Endothelial cell of umbilical vein (primary cell): ENCODE measurements around the gene MFGE8. TPM values are rescaled to one million over a fixed set of nuclear protein-coding genes. Genes with fewer than 3 reads are reported as not detected.

Experiments
- BruUV-seq: library from RNA; stranded (reverse); fragments of 400-500 nt; replicated peaks from 2 replicates; lab custom pipeline; 2021; lab: Mats Ljungman, UMichigan
- CTCF ChIA-PET: fragments of 300-600, 350-600 bp; sonication (Branson Sonifier 250); formaldehyde crosslinking; loops from one replicate; lab custom pipeline; 2021; ENCODE audit warnings: antibody characterized with exemption, inconsistent platforms; lab: Charles Lee
- POLR2A ChIA-PET: fragments of 300-600, 350-600 bp; sonication (Branson Sonifier 250); formaldehyde crosslinking; loops from one replicate; lab custom pipeline; 2021; ENCODE audit warnings: antibody characterized with exemption, inconsistent platforms; lab: Charles Lee
- DNase-seq: peaks from one replicate; pipeline ENCODE4 v3.0.0-alpha.2; 2011; ENCODE audit warnings: low read depth, low spot score
- FAIRE-seq: peaks from 2 replicates; lab custom pipeline; 2011; peaks lifted over from hg19 to GRCh38; lab: Jason Lieb, UNC
- H2AFZ ChIP-seq: 2 replicates; pipeline ENCODE4 v1.6.0; 2012; ENCODE audit warnings: low read depth, low read length, control low read depth, inconsistent platforms
- H3K27ac ChIP-seq: 2 replicates; pipeline ENCODE4 v1.5.1; 2011; ENCODE audit warnings: low read depth, mild to moderate bottlenecking, control low read depth, low read length, moderate library complexity; ENCODE audit not compliant: insufficient read depth
- H3K27me3 ChIP-seq, 2 experiments: 2 replicates each; pipeline versions ENCODE4 v1.6.0 to v1.6.1; 2011; ENCODE audit warnings: low read length in 2 of 2, mixed read lengths in 1 of 2; ENCODE audit not compliant: control insufficient read depth in 2 of 2, insufficient read depth in 2 of 2
- H3K36me3 ChIP-seq, 2 experiments: 2 replicates in 1 of 2; 3 replicates in 1 of 2; pipeline ENCODE4 v1.5.1; 2011; ENCODE audit warnings: low read length in 2 of 2, mild to moderate bottlenecking in 1 of 2, moderate library complexity in 1 of 2; ENCODE audit not compliant: control insufficient read depth in 2 of 2, insufficient read depth in 2 of 2; ENCODE audit errors: extremely low read depth in 1 of 2
- H3K4me1 ChIP-seq: 3 replicates; pipeline ENCODE4 v1.5.1; 2011; ENCODE audit warnings: mild to moderate bottlenecking, low read length; ENCODE audit not compliant: control insufficient read depth, insufficient read depth; ENCODE audit errors: extremely low read depth
- H3K4me2 ChIP-seq: 2 replicates; pipeline ENCODE4 v1.6.1; 2011; ENCODE audit warnings: low read length, control low read depth, mixed read lengths; ENCODE audit not compliant: insufficient read depth
- H3K4me3 ChIP-seq, 3 experiments: fragments of 200-600 bp in 1 of 3; sonication (generic), shearing (Covaris generic) in 1 of 3; replicated peaks in 1 of 3; 2 replicates each; pipeline ENCODE4 v1.5.1; 2011 to 2016; ENCODE audit warnings: control low read depth in 3 of 3, low read length in 3 of 3, mild to moderate bottlenecking in 2 of 3, inconsistent platforms in 1 of 3, low read depth in 1 of 3, moderate library complexity in 1 of 3; ENCODE audit not compliant: insufficient read depth in 1 of 3
- H3K79me2 ChIP-seq: 2 replicates; pipeline ENCODE4 v1.6.0; 2012; ENCODE audit warnings: low read length, inconsistent platforms; ENCODE audit not compliant: control insufficient read depth, insufficient read depth
- H3K9ac ChIP-seq: replicated peaks from 2 replicates; pipeline ENCODE3; 2011; ENCODE audit warnings: low read length, control low read depth; ENCODE audit not compliant: insufficient read depth; ENCODE audit errors: extremely low read depth
- H3K9me1 ChIP-seq: replicated peaks from 3 replicates; pipeline ENCODE4 v1.6.0; 2011; ENCODE audit warnings: mild to moderate bottlenecking, low read length; ENCODE audit not compliant: control insufficient read depth, insufficient read depth; ENCODE audit errors: extremely low read depth
- H3K9me3 ChIP-seq: replicated peaks from 2 replicates; pipeline ENCODE4 v1.5.1; 2012; ENCODE audit warnings: low read length, inconsistent platforms; ENCODE audit not compliant: control insufficient read depth, insufficient read depth
- H4K20me1 ChIP-seq: replicated peaks from 2 replicates; pipeline ENCODE3; 2011; ENCODE audit warnings: mild to moderate bottlenecking, low read length; ENCODE audit not compliant: control insufficient read depth, insufficient read depth; ENCODE audit errors: extremely low read depth
- CTCF ChIP-seq, 2 donors: IDR thresholded peaks; 1 replicate in 1 of 2; 2 replicates in 1 of 2; pipeline ENCODE4 v1.5.1; 2011; ENCODE audit warnings: low read length in 2 of 2, mild to moderate bottlenecking in 2 of 2, moderate library complexity in 2 of 2, control low read depth in 1 of 2, inconsistent platforms in 1 of 2, low read depth in 1 of 2; ENCODE audit not compliant: insufficient read depth in 1 of 2; ENCODE audit errors: extremely low read depth in 1 of 2
- EZH2 ChIP-seq: IDR thresholded peaks from 2 replicates; pipeline ENCODE4 v1.6.1; 2012; ENCODE audit warnings: borderline replicate concordance, low read depth, mild to moderate bottlenecking, moderate library complexity, low read length, inconsistent platforms; ENCODE audit not compliant: severe bottlenecking
- FOS ChIP-seq: IDR thresholded peaks from 2 replicates; pipeline ENCODE4 v1.6.1; 2011; ENCODE audit warnings: mild to moderate bottlenecking, low read length, moderate library complexity, borderline replicate concordance; ENCODE audit not compliant: insufficient read depth
- GATA2 ChIP-seq: IDR thresholded peaks from 2 replicates; pipeline ENCODE4 v1.7.0; 2011; ENCODE audit warnings: low read depth, mild to moderate bottlenecking, moderate library complexity, mixed read lengths, low read length; ENCODE audit not compliant: insufficient read length, insufficient read depth
- JUN ChIP-seq: IDR thresholded peaks from 2 replicates; pipeline ENCODE4 v1.6.1; 2011; ENCODE audit warnings: borderline replicate concordance, low read depth; ENCODE audit not compliant: insufficient read length, insufficient read depth
- MAX ChIP-seq: IDR thresholded peaks from 2 replicates; pipeline ENCODE4 v1.6.1; 2011; ENCODE audit not compliant: insufficient read depth, insufficient read length
- MYC ChIP-seq: IDR thresholded peaks from one replicate; pipeline ENCODE4 v1.6.1; 2011; ENCODE audit warnings: mild to moderate bottlenecking, low read depth, low read length
- POLR2A ChIP-seq: IDR thresholded peaks from 2 replicates; pipeline ENCODE4 v1.6.1; 2012; ENCODE audit warnings: low read depth, mild to moderate bottlenecking, control low read depth, low read length
- POLR2AphosphoS5 ChIP-seq: IDR thresholded peaks from 2 replicates; pipeline ENCODE4 v1.6.1; 2012; ENCODE audit warnings: low read depth, mild to moderate bottlenecking, control low read depth, low read length, moderate library complexity; ENCODE audit not compliant: insufficient read depth
- dilution Hi-C: fragments of 300-500 bp; cut with MboI; formaldehyde crosslinking; loops from one replicate; pipeline ENCODE4 v1.15.0; 2019; ENCODE audit warnings: low sequenced_read_pairs; ENCODE audit not compliant: extremely low pct_ligation_motif_present
- intact Hi-C: fragments of 100-400 bp; cut with micrococcal nuclease; formaldehyde crosslinking; loops from one replicate; pipeline ENCODE4 v1.10.0; 2022
- polyA plus RNA-seq, 4 experiments: library from polyadenylated mRNA; depleted of rRNA in 3 of 4; stranded (reverse) in 3 of 4; unstranded in 1 of 4; fragments of >200 nt; gene quantifications; 2 replicates each; pipeline versions ENCODE4 v1.2.1 to v1.2.3, GENCODE V29; 2011 to 2012; ENCODE audit warnings: missing spikeins in 1 of 4
- total RNA-seq: library from RNA; stranded (reverse); gene quantifications from 2 replicates; pipeline ENCODE4 v1.2.3, GENCODE V29; 2021

The MFGE8 gene
- total and polyA plus RNA-seq, 2 donors (not counting 3 experiments of a cell fraction or from before 2014, with no cell fraction given) = 108 to 117 TPM

GRCh38 chr15:88894819-88895767, 18.1 kb downstream of the MFGE8 start, which contains the start of gene HAPLN3:
Gene HAPLN3, minus strand, starts transcription at chr15:88895544. Its CDS starts 8,246 bp downstream, at chr15:88887298.
- peaks cover 0 to 3% of the 10 kb centered on the region in 2 experiments for H3K36me3 ChIP-seq
- H3K4me3 ChIP-seq = peak within 1 kb of the TSS; percentile 39 to 69 (median 44)
- H3K4me2 ChIP-seq = peak within 1 kb of the TSS; percentile 58
- no peaks in the 10 kb centered on the region for H3K27me3 ChIP-seq
- H2AFZ ChIP-seq = peak within 1 kb of the TSS; percentile 59
- dilution Hi-C loops = no loop called here
- no TSS peak for BruUV-seq
- TF ChIP-seq POLR2A (no peak), CTCF (IDR thresholded peaks at IDR 0.05; ENCODE audit: extremely low read depth in 1 of 2, insufficient read depth in 1 of 2, low read depth in 1 of 2, low read length in 2 of 2) (no peak), GATA2 (no peak), JUN (no peak), EZH2 (no peak), MYC (no peak), POLR2AphosphoS5 (no peak), MAX (no peak), FOS (no peak)
- peak within 1 kb of the TSS; percentile 71 for H3K9ac ChIP-seq
- FAIRE-seq = peak; percentile 91
- no peaks in the 10 kb centered on the region for H3K79me2 ChIP-seq
- intact Hi-C loops = loop anchor here (1.0 to 5.0 kb wide), 4 partner anchors 9 to 437 kb away; partner anchors contain the start of gene POLG
- H4K20me1 ChIP-seq = no peaks in the 10 kb centered on the region
- DNase-seq = peak; percentile 52
- ChIA-PET POLR2A (interaction anchor here (0.7 to 0.8 kb wide), 2 partner anchors 193 to 216 kb away, joined by 3 to 11 read pairs; no protein-coding TSS in a partner anchor), CTCF (interaction anchor here (0.6 to 4.1 kb wide), 12 partner anchors 10 to 312 kb away, joined by 3 to 27 read pairs (median 4); no protein-coding TSS in a partner anchor)
- no peaks in the 10 kb centered on the region for H3K9me1 ChIP-seq
- peak within 1 kb of the TSS; percentile 0 for H3K27ac ChIP-seq
- no peaks in the 10 kb centered on the region for H3K9me3 ChIP-seq
- H3K4me1 ChIP-seq = peaks cover 36% of the 10 kb centered on the region
